GM18520 (cell line): ENCODE data around the gene ADD1.

Source experiments
- ATAC-seq: cut with Tn5 transposase; IDR thresholded peaks from one replicate; pipeline ENCODE4 v1.9.1; 2021; ENCODE audit not compliant: unreplicated experiment

The ADD1 gene

GRCh38 chr4:2879026-2879425 is 35.4 kb downstream of the ADD1 start:
- ATAC-seq: no peak

GRCh38 chr4:2881431-2881830 is 37.8 kb downstream of the ADD1 start:
- no peak for ATAC-seq

- no peak for ATAC-seq
Measured at GRCh38 chr4:2882341-2882740, 38.7 kb downstream of the ADD1 start.

GRCh38 chr4:2886161-2886560 is 42.5 kb downstream of the ADD1 start:
- no peak for ATAC-seq

GRCh38 chr4:2886622-2887021 is 43.0 kb downstream of the ADD1 start:
- no peak for ATAC-seq

- ATAC-seq: no peak
Measured at GRCh38 chr4:2887343-2887742, 43.7 kb downstream of the ADD1 start.

- no peak for ATAC-seq
Measured at GRCh38 chr4:2888886-2889285, 45.2 kb downstream of the ADD1 start.

- no peak for ATAC-seq
Measured at GRCh38 chr4:2891294-2891693, 47.6 kb downstream of the ADD1 start.

GRCh38 chr4:2893772-2894171 is 50.1 kb downstream of the ADD1 start:
- no peak for ATAC-seq

- ATAC-seq: no peak
Measured at GRCh38 chr4:2898001-2898400, 54.4 kb downstream of the ADD1 start.

- ATAC-seq: no peak
Measured at GRCh38 chr4:2900741-2901140, 57.1 kb downstream of the ADD1 start.

- no peak for ATAC-seq
Measured at GRCh38 chr4:2901186-2901585, 57.5 kb downstream of the ADD1 start.

GRCh38 chr4:2902126-2902525 is 58.5 kb downstream of the ADD1 start:
- no peak for ATAC-seq

- ATAC-seq: no peak
Measured at GRCh38 chr4:2905544-2905943, 61.9 kb downstream of the ADD1 start.

GRCh38 chr4:2906218-2906617 is 62.6 kb downstream of the ADD1 start:
- ATAC-seq: no peak

- no peak for ATAC-seq
Measured at GRCh38 chr4:2907226-2907625, 63.6 kb downstream of the ADD1 start.

GRCh38 chr4:2907706-2908293 is 64.2 kb downstream of the ADD1 start:
- no peak for ATAC-seq

GRCh38 chr4:2908686-2909085 is 65.0 kb downstream of the ADD1 start:
- no peak for ATAC-seq

- ATAC-seq: no peak
Measured at GRCh38 chr4:2909583-2909982, 65.9 kb downstream of the ADD1 start.

- ATAC-seq: no peak
Measured at GRCh38 chr4:2910409-2910808, 66.8 kb downstream of the ADD1 start.

GRCh38 chr4:2911868-2912267 is 68.2 kb downstream of the ADD1 start:
- ATAC-seq: no peak

- ATAC-seq: no peak
Measured at GRCh38 chr4:2913168-2913567, 69.5 kb downstream of the ADD1 start.

GRCh38 chr4:2914256-2915126 is 70.8 kb downstream of the ADD1 start:
- ATAC-seq: no peak
